DOHH2 (cell line): ENCODE measurements around the gene RIMKLB.
"Not testable (repeated sequence)": the region's sequence is repeated elsewhere in the genome, so short reads cannot be mapped to it uniquely, and the experiment has no call there.

Experiments
- H3F3A ChIP-seq: fragments of 200-600 bp; sonication (generic), shearing (Covaris generic); 2 replicates; pipeline ENCODE4 v1.6.0; 2016; ENCODE audit warnings: antibody characterized with exemption, mild to moderate bottlenecking; ENCODE audit not compliant: control insufficient read depth, insufficient read depth
- H3K27ac ChIP-seq: fragments of 200-600 bp; sonication (generic); 2 replicates; pipeline ENCODE4 v1.5.1; 2014; ENCODE audit warnings: low read depth, mild to moderate bottlenecking, low read length, moderate library complexity
- H3K27me3 ChIP-seq: fragments of 200-600 bp; sonication (generic); 2 replicates; pipeline ENCODE4 v1.6.1; 2014; ENCODE audit warnings: mild to moderate bottlenecking, low read length, mixed read lengths; ENCODE audit not compliant: control insufficient read depth
- H3K36me3 ChIP-seq: fragments of 200-600 bp; sonication (generic); 2 replicates; pipeline ENCODE4 v1.6.1; 2014; ENCODE audit warnings: mild to moderate bottlenecking, low read length, moderate library complexity, mixed read lengths; ENCODE audit not compliant: control insufficient read depth
- H3K4me1 ChIP-seq: fragments of 200-600 bp; sonication (generic); 2 replicates; pipeline ENCODE4 v1.6.1; 2014; ENCODE audit warnings: mild to moderate bottlenecking, low read length, mixed read lengths; ENCODE audit not compliant: control insufficient read depth
- H3K4me2 ChIP-seq: fragments of 200-600 bp; sonication (generic); 2 replicates; pipeline ENCODE4 v1.6.0; 2014; ENCODE audit warnings: mild to moderate bottlenecking, low read length, moderate library complexity
- H3K4me3 ChIP-seq: fragments of 200-600 bp; sonication (generic); 2 replicates; pipeline ENCODE4 v1.5.1; 2014; ENCODE audit warnings: mild to moderate bottlenecking, low read length, mixed read lengths
- H3K79me2 ChIP-seq: fragments of 200-600 bp; sonication (generic); 2 replicates; pipeline ENCODE4 v1.6.1; 2014; ENCODE audit warnings: mild to moderate bottlenecking, low read length, mixed read lengths; ENCODE audit not compliant: control insufficient read depth
- H3K9me2 ChIP-seq: fragments of 200-600 bp; sonication (generic); replicated peaks from 2 replicates; pipeline ENCODE4 v1.6.1; 2014; ENCODE audit warnings: mild to moderate bottlenecking, low read length, mixed read lengths; ENCODE audit not compliant: control insufficient read depth
- H3K9me3 ChIP-seq: fragments of 200-600 bp; sonication (generic); 2 replicates; pipeline ENCODE4 v1.6.1; 2014; ENCODE audit warnings: antibody characterized with exemption, low read length, mixed read lengths; ENCODE audit not compliant: control insufficient read depth, insufficient read depth
- H4K20me1 ChIP-seq: fragments of 200-600 bp; sonication (generic); 2 replicates; pipeline ENCODE4 v1.6.0; 2014; ENCODE audit warnings: low read depth, mild to moderate bottlenecking, antibody characterized with exemption, low read length, moderate library complexity; ENCODE audit not compliant: control insufficient read depth, insufficient read depth
- EZH2phosphoT487 ChIP-seq: fragments of 200-600 bp; sonication (generic); IDR thresholded peaks from 2 replicates; pipeline ENCODE4 v1.6.1; 2017; ENCODE audit warnings: borderline replicate concordance, mild to moderate bottlenecking, antibody characterized with exemption, low read length, moderate library complexity, mixed read lengths
- TF ChIP-seq, protein P1 (sequence below): fragments of 200-600 bp; sonication (generic); IDR thresholded peaks from one replicate; pipeline ENCODE4 v1.5.1; 2014; ENCODE audit warnings: antibody characterized with exemption, mild to moderate bottlenecking, low read depth, low read length; ENCODE audit not compliant: poor library complexity, severe bottlenecking

The RIMKLB gene

DNA sequence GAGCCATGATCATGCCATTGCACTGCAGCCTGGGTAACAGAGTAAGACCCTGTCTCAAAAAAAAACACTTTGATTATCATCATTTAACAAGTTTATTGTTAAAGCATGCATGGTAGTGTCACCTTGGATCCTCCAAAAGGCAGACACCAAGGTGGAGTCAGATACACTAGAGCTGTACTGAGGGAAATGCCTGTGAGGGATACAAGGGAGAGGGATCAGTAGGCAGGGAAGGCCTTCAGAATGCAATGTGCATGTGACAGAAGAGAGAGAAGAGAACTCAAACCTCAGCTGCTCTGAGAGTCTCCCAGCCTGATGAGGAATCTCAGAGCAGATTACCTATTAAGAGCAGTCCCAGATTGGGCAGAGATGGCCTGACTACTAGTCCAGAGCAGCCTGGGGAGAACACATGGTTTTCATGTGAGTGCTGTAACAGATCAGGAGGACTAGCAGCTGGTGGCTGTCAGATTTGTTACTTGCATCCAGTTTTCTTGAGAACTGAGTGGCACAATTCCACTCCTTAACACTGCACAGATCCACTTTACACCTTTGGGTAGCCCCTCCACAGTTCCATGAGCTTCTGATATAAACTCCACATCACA lies 86.6 kb downstream of the RIMKLB start:
- Histone ChIP-seq H3K27ac (no peak overlapping the region), H4K20me1 (no peaks in the 10 kb centered on the region)
- TF ChIP-seq EZH2phosphoT487, result no peak
- TF ChIP-seq, protein P1, sequence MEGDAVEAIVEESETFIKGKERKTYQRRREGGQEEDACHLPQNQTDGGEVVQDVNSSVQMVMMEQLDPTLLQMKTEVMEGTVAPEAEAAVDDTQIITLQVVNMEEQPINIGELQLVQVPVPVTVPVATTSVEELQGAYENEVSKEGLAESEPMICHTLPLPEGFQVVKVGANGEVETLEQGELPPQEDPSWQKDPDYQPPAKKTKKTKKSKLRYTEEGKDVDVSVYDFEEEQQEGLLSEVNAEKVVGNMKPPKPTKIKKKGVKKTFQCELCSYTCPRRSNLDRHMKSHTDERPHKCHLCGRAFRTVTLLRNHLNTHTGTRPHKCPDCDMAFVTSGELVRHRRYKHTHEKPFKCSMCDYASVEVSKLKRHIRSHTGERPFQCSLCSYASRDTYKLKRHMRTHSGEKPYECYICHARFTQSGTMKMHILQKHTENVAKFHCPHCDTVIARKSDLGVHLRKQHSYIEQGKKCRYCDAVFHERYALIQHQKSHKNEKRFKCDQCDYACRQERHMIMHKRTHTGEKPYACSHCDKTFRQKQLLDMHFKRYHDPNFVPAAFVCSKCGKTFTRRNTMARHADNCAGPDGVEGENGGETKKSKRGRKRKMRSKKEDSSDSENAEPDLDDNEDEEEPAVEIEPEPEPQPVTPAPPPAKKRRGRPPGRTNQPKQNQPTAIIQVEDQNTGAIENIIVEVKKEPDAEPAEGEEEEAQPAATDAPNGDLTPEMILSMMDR, result no peak

DNA sequence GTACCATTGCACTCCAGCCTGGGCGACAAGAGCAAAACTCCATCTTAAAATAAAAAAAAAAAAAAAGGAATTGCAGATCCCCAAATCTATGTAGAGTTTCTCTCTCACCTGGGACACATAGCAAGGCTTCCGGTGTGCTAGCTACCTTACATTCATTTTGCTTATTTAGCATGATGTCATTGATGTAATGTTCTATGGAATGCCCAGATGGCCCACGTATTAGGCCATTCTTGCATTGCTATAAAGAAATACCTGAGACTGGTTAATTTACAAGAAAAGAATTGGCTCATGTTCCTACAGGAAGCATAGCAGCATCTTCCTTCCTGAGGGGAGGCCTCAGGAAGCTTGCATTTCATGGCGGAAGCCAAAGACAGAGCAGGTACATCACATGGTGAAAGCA lies 87.7 kb downstream of the RIMKLB start:
- Histone ChIP-seq H3K9me3 (no peaks in the 10 kb centered on the region), H4K20me1 (no peaks in the 10 kb centered on the region)

More for the DNA sequence above, 86.6 kb downstream of the RIMKLB start:
- Histone ChIP-seq H3K4me3 (no peak overlapping the region), H3K4me2 (no peak overlapping the region), H3K9me2 (no peaks in the 10 kb centered on the region), H3K27me3 (no peaks in the 10 kb centered on the region), H3K9me3 (no peaks in the 10 kb centered on the region), H3F3A (peaks cover 4% of the 10 kb centered on the region; the same call in 1 of the 2 replicates), H3K4me1 (no peaks in the 10 kb centered on the region), H3K79me2 (no peaks in the 10 kb centered on the region), H3K36me3 (peaks cover 10% of the 10 kb centered on the region)

GRCh38 chr12:8787206-8787605 lies 89.4 kb downstream of the RIMKLB start:
- H3K4me2 ChIP-seq, H3K4me1 ChIP-seq, H4K20me1 ChIP-seq, H3K27ac ChIP-seq, H3K9me2 ChIP-seq, H3K9me3 ChIP-seq, H3K36me3 ChIP-seq, H3F3A ChIP-seq, H3K79me2 ChIP-seq, H3K27me3 ChIP-seq, H3K4me3 ChIP-seq: not testable (repeated sequence)

More for the DNA sequence above, 87.7 kb downstream of the RIMKLB start:
- Histone ChIP-seq H3F3A (peaks cover 4% of the 10 kb centered on the region; the same call in 1 of the 2 replicates), H3K79me2 (no peaks in the 10 kb centered on the region), H3K27ac (no peak overlapping the region), H3K4me2 (no peak overlapping the region), H3K36me3 (peaks cover 10% of the 10 kb centered on the region), H3K9me2 (no peaks in the 10 kb centered on the region), H3K4me3 (no peak overlapping the region), H3K4me1 (no peaks in the 10 kb centered on the region), H3K27me3 (no peaks in the 10 kb centered on the region)
- TF ChIP-seq, protein P1, result no peak
- no peak for TF ChIP-seq EZH2phosphoT487

GRCh38 chr12:8788706-8789105 lies 90.9 kb downstream of the RIMKLB start:
- not testable (repeated sequence) for H3K4me1 ChIP-seq, H3K79me2 ChIP-seq, H3K4me2 ChIP-seq, H3F3A ChIP-seq, H3K27me3 ChIP-seq, H4K20me1 ChIP-seq, H3K9me3 ChIP-seq, H3K9me2 ChIP-seq, H3K36me3 ChIP-seq, H3K4me3 ChIP-seq, H3K27ac ChIP-seq

DNA sequence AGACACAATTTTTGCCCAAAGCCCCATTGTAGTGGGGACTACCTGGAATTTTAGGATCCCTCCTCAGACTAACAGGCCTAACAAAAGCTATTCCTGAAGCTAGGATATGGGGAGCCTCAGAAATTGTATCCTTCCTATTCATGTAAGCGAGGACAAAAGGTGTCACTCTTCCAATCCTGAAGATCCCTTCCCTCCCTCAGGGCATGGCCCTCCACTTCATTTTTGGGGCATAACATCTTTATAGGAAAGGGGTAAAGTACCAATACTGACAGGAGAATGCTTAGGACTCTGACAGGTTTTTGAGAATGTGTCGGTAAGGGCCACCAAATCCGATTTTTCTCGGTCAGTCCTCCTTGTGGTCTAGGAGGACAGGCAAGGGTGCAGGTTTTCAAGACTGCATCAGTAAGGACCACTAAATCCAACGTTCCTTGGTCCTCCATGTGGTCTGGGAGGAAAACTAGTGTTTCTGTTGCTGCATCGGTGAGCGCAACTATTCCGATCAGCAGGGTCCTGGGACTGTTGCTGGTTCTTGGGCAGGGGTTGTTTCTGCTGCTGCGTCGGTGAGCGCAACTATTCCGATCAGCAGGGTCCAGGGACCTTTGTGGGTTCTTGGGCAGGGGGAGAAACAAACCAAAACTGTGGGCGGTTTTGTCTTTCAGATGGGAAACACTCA lies 91.7 kb downstream of the RIMKLB start:
- not testable (repeated sequence) for H3K4me2 ChIP-seq, H4K20me1 ChIP-seq, H3K4me3 ChIP-seq, H3K27me3 ChIP-seq, H3K4me1 ChIP-seq, H3K36me3 ChIP-seq, H3K79me2 ChIP-seq, H3K27ac ChIP-seq, H3K9me2 ChIP-seq, H3K9me3 ChIP-seq, H3F3A ChIP-seq

DNA sequence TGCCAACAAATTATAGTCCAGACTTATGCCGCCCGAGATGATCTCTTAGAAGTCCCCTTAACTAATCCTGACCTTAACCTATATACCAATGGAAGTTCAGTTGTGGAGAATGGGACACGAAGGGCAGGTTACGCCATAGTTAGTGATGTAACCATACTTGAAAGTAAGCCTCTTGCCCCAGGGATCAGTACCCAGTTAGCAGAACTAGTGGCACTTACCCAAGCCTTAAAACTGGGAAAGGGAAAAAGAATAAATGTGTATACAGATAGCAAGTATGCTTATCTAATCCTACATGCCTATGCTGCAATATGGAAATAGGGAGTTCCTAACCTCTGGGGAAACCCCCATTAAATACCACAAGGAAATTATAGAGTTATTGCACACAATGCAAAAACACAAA lies 95.4 kb downstream of the RIMKLB start:
- H3F3A ChIP-seq, H3K4me2 ChIP-seq, H3K36me3 ChIP-seq, H3K9me2 ChIP-seq, H3K4me3 ChIP-seq, H3K27ac ChIP-seq, H3K4me1 ChIP-seq, H4K20me1 ChIP-seq, H3K79me2 ChIP-seq, H3K27me3 ChIP-seq, H3K9me3 ChIP-seq: not testable (repeated sequence)
